Measurements from ENCODE around the gene TMBIM4.

- TF ChIP-seq CTCF (conservative IDR thresholded peaks at IDR 0.05 in 1 of 2, IDR thresholded peaks at IDR 0.05 in 1 of 2; ENCODE audit: extremely low read depth in 1 of 2, insufficient read depth in 1 of 2, low read depth in 1 of 2, low read length in 2 of 2) = no peak
- TF ChIP-seq EZH2 (IDR thresholded peaks at IDR 0.05; ENCODE audit: borderline replicate concordance, low read length) = no peak
Observed at GRCh38 chr12:66119229-66119869, 50.4 kb downstream of the TMBIM4 start.

All from mammary epithelial cell (primary cell).